IMR-90 (cell line): ENCODE measurements around the gene MIEF1. TPM values are rescaled to one million over a fixed set of nuclear protein-coding genes. Genes with fewer than 3 reads are reported as not detected.
A peak's percentile ranks its signal among the peaks of the same experiment; 100 is the strongest.

ENCODE experiments used
- ATAC-seq: fragments of 200-7000 bp; cut with Tn5 transposase; 2 replicates; pipeline ENCODE4 v1.9.1; 2020; ENCODE audit warnings: low read depth, mild to moderate bottlenecking, moderate library complexity
- BruUV-seq: library from RNA; stranded (reverse); fragments of 400-500 nt; replicated peaks from 2 replicates; lab custom pipeline; 2021; lab: Mats Ljungman, UMichigan
- CTCF ChIA-PET: fragments of 300-600 bp; formaldehyde crosslinking; extraction: SDS; loops from one replicate; lab custom pipeline; 2021; ENCODE audit warnings: antibody characterized with exemption; lab: Yijun Ruan, JAX
- POLR2A ChIA-PET: fragments of 300-600 bp; sonication (Branson Sonifier 250); formaldehyde crosslinking; loops from one replicate; lab custom pipeline; 2022; ENCODE audit warnings: antibody characterized with exemption; ENCODE audit not compliant: unreplicated experiment; lab: Charles Lee
- DNase-seq: peaks from one replicate; pipeline ENCODE4 v3.0.0; 2013
- H2AFZ ChIP-seq: replicated peaks from 2 replicates; pipeline ENCODE3; 2013; ENCODE audit warnings: low read length, mild to moderate bottlenecking; ENCODE audit not compliant: poor library complexity
- H2AK5ac ChIP-seq: 2 replicates; pipeline ENCODE4 v1.6.1; 2013; ENCODE audit warnings: low read depth, low read length, inconsistent platforms
- H2AK9ac ChIP-seq: replicated peaks from 2 replicates; pipeline ENCODE3; 2013; ENCODE audit warnings: mild to moderate bottlenecking, low read depth, low read length, moderate library complexity; ENCODE audit not compliant: poor library complexity
- H2BK120ac ChIP-seq: 2 replicates; pipeline ENCODE4 v1.6.1; 2013; ENCODE audit warnings: low read depth, low read length, inconsistent platforms
- H2BK15ac ChIP-seq: 3 replicates; pipeline ENCODE4 v1.6.1; 2013; ENCODE audit warnings: low read depth, low read length, inconsistent platforms
- H2BK20ac ChIP-seq: 2 replicates; pipeline ENCODE4 v1.6.1; 2013; ENCODE audit warnings: low read depth, mild to moderate bottlenecking, inconsistent platforms, low read length, moderate library complexity
- H2BK5ac ChIP-seq: 2 replicates; pipeline ENCODE4 v1.6.1; 2013; ENCODE audit warnings: mild to moderate bottlenecking, low read depth, low read length, inconsistent platforms; ENCODE audit not compliant: poor library complexity, severe bottlenecking
- H3K14ac ChIP-seq: replicated peaks from 2 replicates; pipeline ENCODE4 v1.6.1; 2013; ENCODE audit warnings: low read depth, low read length, inconsistent platforms
- H3K18ac ChIP-seq: 2 replicates; pipeline ENCODE4 v1.6.1; 2013; ENCODE audit warnings: low read depth, low read length, control low read depth
- H3K23ac ChIP-seq: 2 replicates; pipeline ENCODE4 v1.6.1; 2013; ENCODE audit warnings: low read depth, low read length, inconsistent platforms
- H3K27ac ChIP-seq: 2 replicates; pipeline ENCODE4 v1.5.1; 2013; ENCODE audit warnings: mild to moderate bottlenecking, control low read depth, low read length; ENCODE audit not compliant: insufficient read depth
- H3K27me3 ChIP-seq: 2 replicates; pipeline ENCODE4 v1.6.1; 2013; ENCODE audit warnings: low read length; ENCODE audit not compliant: control insufficient read depth, insufficient read depth
- H3K36me3 ChIP-seq: 2 replicates; pipeline ENCODE4 v1.6.1; 2013; ENCODE audit warnings: low read length, mixed read lengths; ENCODE audit not compliant: control insufficient read depth, insufficient read depth
- H3K4ac ChIP-seq: 2 replicates; pipeline ENCODE4 v1.6.1; 2013; ENCODE audit warnings: low read depth, low read length, inconsistent platforms
- H3K4me1 ChIP-seq: 2 replicates; pipeline ENCODE4 v1.6.1; 2013; ENCODE audit warnings: low read length, mixed read lengths; ENCODE audit not compliant: control insufficient read depth, insufficient read depth
- H3K4me2 ChIP-seq: 2 replicates; pipeline ENCODE4 v1.6.1; 2013; ENCODE audit warnings: low read depth, mild to moderate bottlenecking, control low read depth, low read length, moderate library complexity
- H3K4me3 ChIP-seq: 2 replicates; pipeline ENCODE4 v1.5.1; 2013; ENCODE audit warnings: low read depth, mild to moderate bottlenecking, control low read depth, low read length, moderate library complexity; ENCODE audit not compliant: insufficient read depth
- H3K56ac ChIP-seq: 2 replicates; pipeline ENCODE4 v1.6.1; 2013; ENCODE audit warnings: low read length, inconsistent platforms; ENCODE audit not compliant: insufficient read depth; ENCODE audit errors: extremely low read depth
- H3K79me1 ChIP-seq, 2 experiments: 2 replicates each; pipeline ENCODE4 v1.6.1; 2013; ENCODE audit warnings: low read length in 2 of 2, inconsistent platforms in 1 of 2, low read depth in 1 of 2
- H3K9ac ChIP-seq: 2 replicates; pipeline ENCODE4 v1.6.1; 2013; ENCODE audit warnings: low read depth, low read length, control low read depth
- H3K9me1 ChIP-seq: 2 replicates; pipeline ENCODE4 v1.6.1; 2013; ENCODE audit warnings: low read length, inconsistent platforms; ENCODE audit not compliant: insufficient read depth
- H3K9me3 ChIP-seq: 2 replicates; pipeline ENCODE4 v1.6.1; 2013; ENCODE audit warnings: low read length; ENCODE audit not compliant: control insufficient read depth, insufficient read depth
- H4K20me1 ChIP-seq: 2 replicates; pipeline ENCODE4 v1.6.1; 2013; ENCODE audit warnings: low read length, inconsistent platforms; ENCODE audit not compliant: insufficient read depth
- H4K5ac ChIP-seq: 2 replicates; pipeline ENCODE4 v1.6.1; 2013; ENCODE audit warnings: mild to moderate bottlenecking, low read depth, low read length, control low read depth
- H4K8ac ChIP-seq, 2 experiments: 2 replicates each; pipeline ENCODE4 v1.6.1; 2013; ENCODE audit warnings: low read depth in 2 of 2, low read length in 2 of 2, control low read depth in 1 of 2, inconsistent platforms in 1 of 2
- H4K91ac ChIP-seq: 2 replicates; pipeline ENCODE4 v1.6.1; 2013; ENCODE audit warnings: low read depth, low read length, inconsistent platforms; ENCODE audit not compliant: insufficient read depth
- FOS ChIP-seq: fragments of 150-350 bp; IDR thresholded peaks from 2 replicates; pipeline ENCODE4 v1.6.1; 2016; ENCODE audit warnings: low read depth, low read length
- POLR2A ChIP-seq: IDR thresholded peaks from 2 replicates; pipeline ENCODE4 v1.6.1; 2012; ENCODE audit warnings: mild to moderate bottlenecking, low read depth, low read length
- WGBS, 2 experiments: methylation state at CpG; one replicate each; pipeline versions ENCODE4 v1.1.5 to v1.1.7; 2013; ENCODE audit warnings: missing lambda C conversion rate in 2 of 2; ENCODE audit not compliant: insufficient read length in 1 of 2; ENCODE audit errors: extremely low coverage in 2 of 2; 5-methylcytosine and 5-hydroxymethylcytosine counted together
- dilution Hi-C: fragments of 300-500 bp; cut with HindIII; formaldehyde crosslinking; loops from one replicate; pipeline ENCODE4 v1.14.3; 2018; ENCODE audit warnings: low sequenced_read_pairs; ENCODE audit not compliant: unreplicated experiment
- in situ Hi-C: fragments of 300-500 bp; cut with MboI; formaldehyde crosslinking; loops from 3 replicates; pipeline ENCODE4 v1.14.3; 2019; ENCODE audit warnings: low sequenced_read_pairs, inconsistent platforms, mixed read lengths
- intact Hi-C: fragments of 100-400 bp; cut with micrococcal nuclease; formaldehyde crosslinking; loops from 2 replicates; pipeline ENCODE4 v1.10.0; 2022
- polyA plus RNA-seq, 3 experiments: library from polyadenylated mRNA; depleted of rRNA; stranded (reverse); fragments of >200 nt; gene quantifications; 2 replicates each; pipeline ENCODE4 v1.2.3, GENCODE V29; 2012; ENCODE audit warnings: low replicate concordance in 1 of 3
- total RNA-seq: library from RNA; depleted of rRNA; stranded (reverse); fragments of >200 nt; gene quantifications from 2 replicates; pipeline ENCODE4 v1.2.3, GENCODE V29; 2012

Gene MIEF1
- total and polyA plus RNA-seq, 2 of the 4 experiments (the other 2 are of a cell fraction), result 9.7 to 16.9 TPM

GRCh38 chr22:39522567-39523300 lies 20.6 kb downstream of the MIEF1 start:
- Histone ChIP-seq H3K36me3 (peaks cover 34% of the 10 kb centered on the region), H4K20me1 (peaks cover 71% of the 10 kb centered on the region), H2AK5ac (peak overlapping the region; percentile 3; the same call in 1 of the 2 replicates), H3K27me3 (no peaks in the 10 kb centered on the region), H3K79me1 (peaks cover 12 to 66% of the 10 kb centered on the region in 2 experiments), H4K91ac (no peak overlapping the region), H3K23ac (peak overlapping the region; percentile 91), H3K9me1 (peaks cover 6% of the 10 kb centered on the region; the same call in 1 of the 2 replicates), H3K14ac (peak overlapping the region; percentile 58), H3K27ac (peak overlapping the region; percentile 16), H3K56ac (peak overlapping the region; percentile 27), H3K4me1 (peaks cover 4% of the 10 kb centered on the region), H2BK120ac (no peak overlapping the region), H2AK9ac (peak overlapping the region; percentile 66), H3K4me3 (peak overlapping the region; percentile 89), H3K4me2 (peak overlapping the region; percentile 94), H3K9me3 (no peaks in the 10 kb centered on the region), H3K9ac (peak overlapping the region; percentile 99), H4K5ac (peak overlapping the region; percentile 1; the same call in 1 of the 2 replicates), H2BK20ac (no peak overlapping the region), H2BK15ac (no peak overlapping the region), H2AFZ (peak overlapping the region; percentile 50), H4K8ac (peak overlapping the region in 1 of 2 experiments; percentile 48; a peak in 2 of 4 replicates), H2BK5ac (peak overlapping the region; percentile 20), H3K18ac (no peak overlapping the region), H3K4ac (peak overlapping the region; percentile 26; the same call in 1 of the 2 replicates)
- peak; percentile 66 for DNase-seq
- 44% methylated on average over 2 of the region's 14 CpGs; no CpG with 5 or more reads in 1 of the 2 experiments for WGBS, 2 experiments
- intact Hi-C loops (loop anchor here (5.0 to 10.0 kb wide), 2 partner anchors 118 to 350 kb away; no protein-coding TSS in a partner anchor), in situ Hi-C loops (loop anchor here (10.0 kb wide), 1 partner anchor 208 kb away; the partner anchor contains the start of gene RPL3), dilution Hi-C loops (no loop called here)
- ChIA-PET POLR2A (interaction anchor here (0.6 to 1.1 kb wide), 5 partner anchors 20 to 585 kb away, joined by 4 to 8 read pairs (median 4); partner anchors contain the start of gene MIEF1), CTCF (no interaction called here)
- no peak for TF ChIP-seq FOS
- TF ChIP-seq POLR2A, result peak; percentile 87; the same call in 1 of the 2 replicates
- BruUV-seq, result no TSS peak
- ATAC-seq, result no peak
